H1 (cell line): ENCODE results near the gene HRH2. TPM values are rescaled to one million over a fixed set of nuclear protein-coding genes. Genes with fewer than 3 reads are reported as not detected.

Source experiments
- CTCF ChIA-PET: fragments of 300-600 bp; sonication (Branson Sonifier 250); formaldehyde crosslinking; loops from one replicate; lab custom pipeline; 2021; ENCODE audit not compliant: partially characterized antibody; lab: Charles Lee
- POLR2A ChIA-PET: fragments of 300-600 bp; sonication (Branson Sonifier 250); formaldehyde crosslinking; loops from one replicate; lab custom pipeline; 2021; ENCODE audit warnings: inconsistent platforms; ENCODE audit not compliant: partially characterized antibody; lab: Charles Lee
- DNase-seq, 2 experiments: peaks; one replicate each; pipeline versions ENCODE4 v3.0.0 to v3.0.0-alpha.2; 2010 to 2022; ENCODE audit warnings: low spot score in 2 of 2, low read depth in 1 of 2, mixed read lengths in 1 of 2
- FAIRE-seq: peaks from 2 replicates; lab custom pipeline; 2011; peaks lifted over from hg19 to GRCh38; lab: Jason Lieb, UNC
- H2AFZ ChIP-seq: 2 replicates; pipeline ENCODE4 v1.8.1; 2012; ENCODE audit warnings: low read length, inconsistent platforms
- H2AK5ac ChIP-seq: 2 replicates; pipeline ENCODE4 v1.6.1; 2013; ENCODE audit warnings: low read depth, low read length
- H2BK120ac ChIP-seq: replicated peaks from 2 replicates; pipeline ENCODE3; 2013; ENCODE audit warnings: low read depth, low read length, inconsistent platforms
- H2BK12ac ChIP-seq: 2 replicates; pipeline ENCODE4 v1.6.1; 2013; ENCODE audit warnings: low read depth, low read length
- H2BK15ac ChIP-seq: 2 replicates; pipeline ENCODE4 v1.6.1; 2013; ENCODE audit warnings: low read length
- H2BK20ac ChIP-seq: 2 replicates; pipeline ENCODE4 v1.6.1; 2013; ENCODE audit warnings: low read length
- H2BK5ac ChIP-seq: 2 replicates; pipeline ENCODE4 v1.6.1; 2013; ENCODE audit warnings: low read depth, low read length
- H3K14ac ChIP-seq: 2 replicates; pipeline ENCODE4 v1.6.1; 2013; ENCODE audit warnings: inconsistent platforms; ENCODE audit not compliant: insufficient read length
- H3K18ac ChIP-seq: 2 replicates; pipeline ENCODE4 v1.6.1; 2013; ENCODE audit warnings: low read length; ENCODE audit errors: extremely low read depth
- H3K23ac ChIP-seq: 2 replicates; pipeline ENCODE4 v1.6.1; 2013; ENCODE audit warnings: inconsistent platforms; ENCODE audit not compliant: insufficient read length
- H3K23me2 ChIP-seq: 2 replicates; pipeline ENCODE4 v1.6.1; 2013; ENCODE audit warnings: low read depth, low read length
- H3K27ac ChIP-seq: 2 replicates; pipeline ENCODE4 v1.6.1; 2011; ENCODE audit warnings: low read depth, low read length, inconsistent platforms
- H3K27me3 ChIP-seq, 4 experiments: replicated peaks in 1 of 4; 1 replicate in 1 of 4; 2 replicates in 3 of 4; pipeline versions ENCODE4 v1.6.1 to v1.8.1; 2011 to 2013; ENCODE audit warnings: low read length in 3 of 4, mild to moderate bottlenecking in 3 of 4, inconsistent platforms in 2 of 4, mixed read lengths in 2 of 4, moderate library complexity in 1 of 4; ENCODE audit not compliant: control insufficient read depth in 3 of 4, insufficient read depth in 3 of 4; ENCODE audit errors: extremely low read depth in 1 of 4
- H3K36me3 ChIP-seq, 4 experiments: 2 replicates each; pipeline versions ENCODE4 v1.6.1 to v1.8.1; 2011 to 2013; ENCODE audit warnings: mild to moderate bottlenecking in 4 of 4, low read length in 3 of 4, moderate library complexity in 2 of 4, control low read depth in 1 of 4, inconsistent platforms in 1 of 4; ENCODE audit not compliant: insufficient read depth in 4 of 4, control insufficient read depth in 2 of 4
- H3K4ac ChIP-seq: replicated peaks from 2 replicates; pipeline ENCODE3; 2013; ENCODE audit warnings: low read length, low read depth, mixed read lengths, inconsistent platforms; ENCODE audit not compliant: insufficient read length
- H3K4me1 ChIP-seq, 4 experiments: replicated peaks in 1 of 4; 1 replicate in 1 of 4; 2 replicates in 3 of 4; pipeline versions ENCODE4 v1.6.1 to v1.8.1; 2011 to 2013; ENCODE audit warnings: low read length in 3 of 4, inconsistent platforms in 2 of 4, mixed read lengths in 1 of 4; ENCODE audit not compliant: insufficient read depth in 4 of 4, control insufficient read depth in 3 of 4
- H3K4me2 ChIP-seq, 2 experiments: 2 replicates each; pipeline versions ENCODE4 v1.6.1 to v1.8.1; 2011 to 2013; ENCODE audit warnings: low read depth in 2 of 2, low read length in 2 of 2, control low read depth in 1 of 2, inconsistent platforms in 1 of 2, mild to moderate bottlenecking in 1 of 2; ENCODE audit not compliant: insufficient read depth in 1 of 2
- H3K4me3 ChIP-seq, 4 experiments: fragments of 200-600, 300-600 bp in 1 of 4; sonication (generic), shearing (Covaris generic), sonication (Bioruptor Twin) in 1 of 4; 2 replicates each; pipeline versions ENCODE4 v1.5.1 to v1.8.1; 2011 to 2016; ENCODE audit warnings: low read length in 4 of 4, low read depth in 3 of 4, control low read depth in 2 of 4, inconsistent platforms in 2 of 4, mild to moderate bottlenecking in 2 of 4, mixed read lengths in 1 of 4, moderate library complexity in 1 of 4; ENCODE audit not compliant: insufficient read depth in 2 of 4; ENCODE audit errors: extremely low read depth in 1 of 4
- H3K56ac ChIP-seq: replicated peaks from 2 replicates; pipeline ENCODE3; 2013; ENCODE audit warnings: low read depth, mild to moderate bottlenecking, mixed read lengths, low read length, inconsistent platforms; ENCODE audit not compliant: insufficient read length
- H3K79me1 ChIP-seq: 2 replicates; pipeline ENCODE4 v1.6.1; 2013; ENCODE audit warnings: low read depth, low read length, control low read depth
- H3K79me2 ChIP-seq, 2 experiments: 2 replicates each; pipeline versions ENCODE4 v1.6.1 to v1.8.1; 2012 to 2013; ENCODE audit warnings: low read length in 2 of 2, mild to moderate bottlenecking in 2 of 2, inconsistent platforms in 1 of 2; ENCODE audit not compliant: insufficient read depth in 2 of 2, control insufficient read depth in 1 of 2
- H3K9ac ChIP-seq, 4 experiments: replicated peaks in 1 of 4; 1 replicate in 1 of 4; 2 replicates in 3 of 4; pipeline versions ENCODE4 v1.6.1 to v1.8.1; 2011 to 2013; ENCODE audit warnings: low read depth in 3 of 4, low read length in 3 of 4, control low read depth in 2 of 4, mild to moderate bottlenecking in 2 of 4, moderate library complexity in 2 of 4, inconsistent platforms in 1 of 4; ENCODE audit errors: extremely low read depth in 1 of 4
- H3K9me3 ChIP-seq, 2 experiments: 2 replicates each; pipeline versions ENCODE4 v1.6.1 to v1.8.1; 2012 to 2013; ENCODE audit warnings: mild to moderate bottlenecking in 2 of 2, moderate library complexity in 2 of 2, control low read depth in 1 of 2, inconsistent platforms in 1 of 2, low read depth in 1 of 2, low read length in 1 of 2, mixed read lengths in 1 of 2; ENCODE audit not compliant: insufficient read depth in 2 of 2
- H4K20me1 ChIP-seq, 2 experiments: replicated peaks in 1 of 2; 2 replicates each; pipeline versions ENCODE3 to v1.8.1; 2011 to 2013; ENCODE audit warnings: inconsistent platforms in 2 of 2, low read length in 2 of 2, mild to moderate bottlenecking in 1 of 2; ENCODE audit not compliant: insufficient read depth in 2 of 2, control insufficient read depth in 1 of 2
- H4K5ac ChIP-seq: 2 replicates; pipeline ENCODE4 v1.6.1; 2013; ENCODE audit warnings: low read length, low read depth, mixed read lengths, inconsistent platforms; ENCODE audit not compliant: insufficient read length
- H4K8ac ChIP-seq: 2 replicates; pipeline ENCODE4 v1.8.0; 2013; ENCODE audit warnings: mild to moderate bottlenecking, moderate library complexity, low read length, inconsistent platforms; ENCODE audit not compliant: insufficient read depth; ENCODE audit errors: extremely low read depth
- H4K91ac ChIP-seq: replicated peaks from 2 replicates; pipeline ENCODE3; 2013; ENCODE audit warnings: low read length, mixed read lengths, inconsistent platforms; ENCODE audit not compliant: insufficient read length
- E2F6 ChIP-seq: IDR thresholded peaks from 2 replicates; pipeline ENCODE4 v1.6.1; 2012; ENCODE audit warnings: inconsistent platforms
- FOSL1 ChIP-seq: IDR thresholded peaks from 2 replicates; pipeline ENCODE4 v1.6.1; 2011; ENCODE audit warnings: mild to moderate bottlenecking, low read depth, low read length, moderate library complexity; ENCODE audit not compliant: insufficient read depth
- GABPA ChIP-seq: IDR thresholded peaks from 2 replicates; pipeline ENCODE4 v1.6.1; 2011; ENCODE audit warnings: mild to moderate bottlenecking, low read length, moderate library complexity, borderline replicate concordance; ENCODE audit not compliant: insufficient read depth
- HDAC2 ChIP-seq, 2 experiments: fragments of 300-600 bp in 1 of 2; sonication (generic) in 1 of 2; IDR thresholded peaks; 2 replicates each; pipeline ENCODE4 v1.6.1; 2011 to 2012; ENCODE audit warnings: low read depth in 2 of 2, low read length in 2 of 2, mild to moderate bottlenecking in 2 of 2, moderate library complexity in 2 of 2, borderline replicate concordance in 1 of 2, inconsistent platforms in 1 of 2
- KDM5A ChIP-seq: fragments of 200-600 bp; IDR thresholded peaks from 2 replicates; pipeline ENCODE4 v1.7.1; 2012; ENCODE audit warnings: mild to moderate bottlenecking, low read length, inconsistent platforms, mixed read lengths
- NANOG ChIP-seq: IDR thresholded peaks from 2 replicates; pipeline ENCODE4 v1.6.1; 2011; ENCODE audit warnings: low read length, low read depth, mild to moderate bottlenecking, inconsistent platforms; ENCODE audit not compliant: insufficient read depth, poor library complexity, severe bottlenecking
- NRF1 ChIP-seq: IDR thresholded peaks from 2 replicates; pipeline ENCODE4 v1.6.1; 2011; ENCODE audit warnings: mild to moderate bottlenecking, low read depth, low read length, improper control_type of control experiment
- RFX5 ChIP-seq: IDR thresholded peaks from 2 replicates; pipeline ENCODE4 v1.6.1; 2011; ENCODE audit warnings: low read depth, low read length, improper control_type of control experiment, borderline replicate concordance
- SIRT6 ChIP-seq: IDR thresholded peaks from one replicate; pipeline ENCODE4 v1.7.1; 2012; ENCODE audit warnings: low read length, inconsistent platforms
- TBP ChIP-seq: IDR thresholded peaks from 2 replicates; pipeline ENCODE4 v1.6.1; 2011; ENCODE audit warnings: low read depth, low read length, improper control_type of control experiment
- WGBS, 2 experiments: shearing (Covaris generic) in 1 of 2; methylation state at CpG; one replicate each; pipeline versions ENCODE4 v1.1.6 to v1.1.7; 2013 to 2015; ENCODE audit warnings: low lambda C conversion rate in 2 of 2, mixed read lengths in 2 of 2, inconsistent platforms in 1 of 2, low coverage in 1 of 2, missing lambda C conversion rate in 1 of 2; ENCODE audit not compliant: insufficient replicate concordance in 2 of 2, insufficient coverage in 1 of 2, insufficient read length in 1 of 2; ENCODE audit errors: extremely low coverage in 1 of 2, missing lambda C conversion rate in 1 of 2; 5-methylcytosine and 5-hydroxymethylcytosine counted together
- polyA plus RNA-seq, 7 experiments: library from polyadenylated mRNA; depleted of rRNA in 3 of 7; stranded (reverse) in 5 of 7; unstranded in 2 of 7; fragments of >200 nt in 5 of 7; fragments of 200-250 nt in 2 of 7; gene quantifications; 1 replicate in 5 of 7; 2 replicates in 1 of 7; 4 replicates in 1 of 7; pipeline versions ENCODE4 v1.2.1 to v1.2.3, GENCODE V29; 2011 to 2013; ENCODE audit warnings: missing spikeins in 2 of 7, mixed read lengths in 2 of 7
- total RNA-seq: library from RNA; stranded (reverse); fragmentation: NEBNext Ultra II Directional; extraction: Animal tissue kit (Norgen Biotek cat#: 25700); gene quantifications from 2 replicates; pipeline ENCODE4 v1.2.1, GENCODE V29; 2021

The HRH2 gene
- total and polyA plus RNA-seq, 2 of the 8 experiments (the other 6 are each of a cell fraction or from before 2014, with no cell fraction given): 7.8 to 8.1 TPM

- Histone ChIP-seq H3K36me3 (no peaks in the 10 kb centered on the region), H2BK12ac (no peak overlapping the region), H3K14ac (no peak overlapping the region), H3K27me3 (no peaks in the 10 kb centered on the region; a peak in 1 of 7 replicates), H4K20me1 (peaks cover 0 to 1% of the 10 kb centered on the region in 2 experiments), H2BK20ac (no peak overlapping the region), H4K91ac (no peak overlapping the region), H3K79me1 (no peaks in the 10 kb centered on the region), H3K4ac (no peak overlapping the region), H2BK120ac (no peak overlapping the region), H2BK5ac (no peak overlapping the region), H3K4me2 (no peak overlapping the region), H3K27ac (no peak overlapping the region), H3K9ac (no peak overlapping the region), H3K9me3 (peaks cover 3 to 5% of the 10 kb centered on the region in 2 experiments; a peak in 2 of 4 replicates), H3K4me1 (peaks cover 0 to 2% (median under 1%) of the 10 kb centered on the region in 4 experiments; a peak in 4 of 7 replicates), H3K23ac (no peak overlapping the region), H2BK15ac (no peak overlapping the region), H3K79me2 (no peaks in the 10 kb centered on the region), H4K5ac (no peak overlapping the region), H4K8ac (no peak overlapping the region), H3K56ac (no peak overlapping the region), H2AFZ (no peak overlapping the region), H2AK5ac (peak overlapping the region; percentile 70; the same call in 1 of the 2 replicates), H3K18ac (no peak overlapping the region), H3K4me3 (no peak overlapping the region), H3K23me2 (peaks cover 2% of the 10 kb centered on the region; the same call in 1 of the 2 replicates)
- FAIRE-seq (no peak), DNase-seq (no peak)
- POLR2A ChIA-PET: no interaction called here
- CTCF ChIA-PET: interaction anchor here (1.1 to 6.9 kb wide), 6 partner anchors 38 to 139 kb away, joined by 4 to 65 read pairs (median 5); partner anchors contain the start of gene CPLX2
- WGBS, 2 experiments: 96% methylated on average over 14 of the region's 14 CpGs; no CpG with 5 or more reads in 1 of the 2 experiments
- TF ChIP-seq SIRT6 (no peak), TBP (no peak), RFX5 (no peak), HDAC2 (IDR thresholded peaks at IDR 0.05; ENCODE audit: borderline replicate concordance in 1 of 2, low read depth in 2 of 2, low read length in 2 of 2) (no peak), NANOG (no peak), E2F6 (no peak), FOSL1 (no peak), GABPA (no peak), KDM5A (no peak), NRF1 (no peak)
Measured at GRCh38 chr5:175734016-175734415, 76.1 kb downstream of the HRH2 start.
